Left lung (tissue), 10 donors: ENCODE data around the gene ZNF70. TPM values are rescaled to one million over a fixed set of nuclear protein-coding genes. Genes with fewer than 3 reads are reported as not detected.

Experiments
- ATAC-seq: fragments of 200-7000 bp; cut with Tn5 transposase; one replicate; pipeline ENCODE4 v1.9.1; 2020; ENCODE audit warnings: moderate library complexity
- DNase-seq, 4 donors: peaks; one replicate each; pipeline ENCODE4 v3.0.0-alpha.2; 2013 to 2020
- H3K27ac ChIP-seq, 2 donors: fragments of 200-600 bp; sonication (generic) in 1 of 2; one replicate each; pipeline versions ENCODE4 v1.5.0 to v1.8.0; 2020 to 2021
- H3K27me3 ChIP-seq, 2 donors: fragments of 200-600 bp; sonication (generic) in 1 of 2; one replicate each; pipeline versions ENCODE4 v1.5.0 to v1.8.0; 2020 to 2021
- H3K36me3 ChIP-seq, 2 donors: fragments of 200-600 bp; sonication (generic) in 1 of 2; one replicate each; pipeline versions ENCODE4 v1.5.0 to v1.8.0; 2020 to 2021
- H3K4me1 ChIP-seq, 2 donors: fragments of 200-600 bp; one replicate each; pipeline ENCODE4 v1.8.0; 2021
- H3K4me3 ChIP-seq, 2 donors: fragments of 200-600 bp; sonication (generic) in 1 of 2; one replicate each; pipeline versions ENCODE4 v1.5.0 to v1.8.0; 2020 to 2021; ENCODE audit warnings: mild to moderate bottlenecking in 1 of 2
- H3K9me3 ChIP-seq, 2 donors: fragments of 200-600 bp; sonication (generic) in 1 of 2; one replicate each; pipeline versions ENCODE4 v1.5.0 to v1.8.0; 2020 to 2021
- CTCF ChIP-seq, 2 donors: fragments of 200-600 bp; sonication (generic) in 1 of 2; IDR thresholded peaks; one replicate each; pipeline versions ENCODE4 v1.5.0 to v1.8.0; 2021; ENCODE audit warnings: antibody characterized with exemption in 2 of 2
- intact Hi-C, 2 donors: fragments of 100-400 bp; cut with DNase I; formaldehyde crosslinking; loops; one replicate each; pipeline versions ENCODE4 v1.11.2 to v1.14.2; 2022
- polyA plus RNA-seq, 6 donors: library from polyadenylated mRNA; unstranded; fragments of 120-200 nt; gene quantifications; one replicate each; pipeline ENCODE4 v1.2.1, GENCODE V29; 2013; ENCODE audit not compliant: insufficient read length in 6 of 6
- total RNA-seq, 2 donors: library from RNA; stranded (reverse); fragmentation: NEBNext Ultra II Directional; extraction: Animal tissue kit (Norgen Biotek cat#: 25700); gene quantifications; one replicate each; pipeline ENCODE4 v1.2.1, GENCODE V29; 2021
- donor health status: DM: no; HTN: yes; CAD: no.
- donor health status: DM: no; HTN: no; CAD: no.

Gene ZNF70
- total and polyA plus RNA-seq, 8 donors, result 5.9 to 10.7 (median 9.4) TPM

- ATAC-seq, result no peak
- Histone ChIP-seq H3K27me3 (no peaks in the 10 kb centered on the region), H3K27ac (no peak overlapping the region), H3K36me3 (no peaks in the 10 kb centered on the region), H3K4me3 (no peak overlapping the region), H3K9me3 (no peaks in the 10 kb centered on the region), H3K4me1 (peaks cover 5 to 24% of the 10 kb centered on the region in 2 donors)
- no peak for TF ChIP-seq CTCF (IDR thresholded peaks at IDR 0.05)
- intact Hi-C loops, result no loop called here
- no peak for DNase-seq
Measured at GRCh38 chr22:23760056-23760455, 9.1 kb upstream of the ZNF70 start.

- Histone ChIP-seq H3K27ac (no peak overlapping the region), H3K4me3 (no peak overlapping the region), H3K9me3 (no peaks in the 10 kb centered on the region), H3K36me3 (no peaks in the 10 kb centered on the region), H3K4me1 (peaks cover 5 to 21% of the 10 kb centered on the region in 2 donors), H3K27me3 (no peaks in the 10 kb centered on the region)
- no peak for ATAC-seq
- no peak for DNase-seq
- intact Hi-C loops, result no loop called here
- no peak for TF ChIP-seq CTCF (IDR thresholded peaks at IDR 0.05)
Measured at GRCh38 chr22:23759566-23759965, 8.7 kb upstream of the ZNF70 start.

GRCh38 chr22:23756891-23757290 is 6.0 kb upstream of the ZNF70 start:
- ATAC-seq (no peak), DNase-seq (no peak)
- Histone ChIP-seq H3K4me1 (no peaks in the 10 kb centered on the region), H3K4me3 (no peak overlapping the region), H3K27me3 (no peaks in the 10 kb centered on the region), H3K36me3 (no peaks in the 10 kb centered on the region), H3K9me3 (no peaks in the 10 kb centered on the region), H3K27ac (no peak overlapping the region)
- no peak for TF ChIP-seq CTCF (IDR thresholded peaks at IDR 0.05)
- intact Hi-C loops, result no loop called here

GRCh38 chr22:23755711-23756110 is 4.8 kb upstream of the ZNF70 start:
- Histone ChIP-seq H3K9me3 (no peaks in the 10 kb centered on the region), H3K27me3 (no peaks in the 10 kb centered on the region), H3K4me1 (peaks cover 0 to under 1% of the 10 kb centered on the region in 2 donors), H3K36me3 (no peaks in the 10 kb centered on the region), H3K27ac (no peak overlapping the region), H3K4me3 (no peak overlapping the region)
- no peak for TF ChIP-seq CTCF (IDR thresholded peaks at IDR 0.05)
- DNase-seq (no peak), ATAC-seq (no peak)
- intact Hi-C loops, result no loop called here

GRCh38 chr22:23754980-23755636 is 4.2 kb upstream of the ZNF70 start:
- H3K27me3 ChIP-seq, result no peaks in the 10 kb centered on the region
- DNase-seq, result no peak
- H3K4me3 ChIP-seq, result no peak overlapping the region
- ATAC-seq, result no peak
- intact Hi-C loops, result no loop called here
- H3K4me1 ChIP-seq, result peaks cover 1 to 6% of the 10 kb centered on the region in 2 donors
- no peak for TF ChIP-seq CTCF (IDR thresholded peaks at IDR 0.05)
- no peaks in the 10 kb centered on the region for H3K9me3 ChIP-seq
- no peaks in the 10 kb centered on the region for H3K36me3 ChIP-seq
- H3K27ac ChIP-seq, result no peak overlapping the region
